ENCODE measurements around the gene MZT2A. TPM values are rescaled to one million over a fixed set of nuclear protein-coding genes. Genes with fewer than 3 reads are reported as not detected.
"Not testable (repeated sequence)": the region's sequence is repeated elsewhere in the genome, so short reads cannot be mapped to it uniquely, and the experiment has no call there.

The MZT2A gene
- total and polyA plus RNA-seq, 5 experiments from 2014 or later = 95.6 to 156 (median 103) TPM

DNA sequence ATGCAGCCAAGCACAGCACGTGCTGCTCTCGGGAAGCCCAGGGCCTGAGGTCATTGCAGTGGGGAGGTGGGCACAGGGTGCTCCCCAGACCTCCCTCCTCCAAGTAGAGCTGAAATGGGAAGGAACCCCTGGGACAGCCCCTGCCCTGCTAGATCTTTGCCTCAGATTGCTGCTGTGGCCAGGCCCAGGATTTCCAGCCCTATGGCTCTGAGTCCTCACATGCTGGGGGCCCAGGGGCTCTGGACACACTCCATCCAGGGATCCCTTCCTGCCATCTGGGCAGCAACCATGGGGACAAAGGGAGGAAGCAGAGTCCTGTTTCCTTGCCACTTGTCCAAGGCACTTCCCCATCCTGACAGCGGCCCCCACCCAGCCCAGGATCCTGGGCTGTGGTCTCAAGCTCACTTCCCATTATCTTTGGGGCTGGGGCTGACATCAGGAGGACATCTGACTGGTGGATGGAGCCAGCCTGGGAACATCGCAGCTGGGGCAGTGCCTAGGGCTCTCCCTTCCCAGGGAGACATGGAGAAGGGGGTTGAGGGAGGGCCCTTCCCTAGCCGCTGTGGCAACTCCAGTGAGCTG is 37.8 kb upstream of the MZT2A start:
- POLR2A ChIA-PET, H3K27me3 Mint-ChIP-seq, H3K36me3 Mint-ChIP-seq, H3K9me3 Mint-ChIP-seq, ATAC-seq: not testable (repeated sequence)
- peak in 1 of 10 donors; percentile 11 for DNase-seq
- Mint-ChIP-seq H3K4me1 (peaks cover 4 to 16% (median 14%) of the 10 kb centered on the region in 4 donors), H3K4me3 (peak overlapping the region in 6 of 10 donors; percentile 41 to 89 (median 77)), H3K27ac (peak overlapping the region in 1 of 10 donors; percentile 69)

DNA sequence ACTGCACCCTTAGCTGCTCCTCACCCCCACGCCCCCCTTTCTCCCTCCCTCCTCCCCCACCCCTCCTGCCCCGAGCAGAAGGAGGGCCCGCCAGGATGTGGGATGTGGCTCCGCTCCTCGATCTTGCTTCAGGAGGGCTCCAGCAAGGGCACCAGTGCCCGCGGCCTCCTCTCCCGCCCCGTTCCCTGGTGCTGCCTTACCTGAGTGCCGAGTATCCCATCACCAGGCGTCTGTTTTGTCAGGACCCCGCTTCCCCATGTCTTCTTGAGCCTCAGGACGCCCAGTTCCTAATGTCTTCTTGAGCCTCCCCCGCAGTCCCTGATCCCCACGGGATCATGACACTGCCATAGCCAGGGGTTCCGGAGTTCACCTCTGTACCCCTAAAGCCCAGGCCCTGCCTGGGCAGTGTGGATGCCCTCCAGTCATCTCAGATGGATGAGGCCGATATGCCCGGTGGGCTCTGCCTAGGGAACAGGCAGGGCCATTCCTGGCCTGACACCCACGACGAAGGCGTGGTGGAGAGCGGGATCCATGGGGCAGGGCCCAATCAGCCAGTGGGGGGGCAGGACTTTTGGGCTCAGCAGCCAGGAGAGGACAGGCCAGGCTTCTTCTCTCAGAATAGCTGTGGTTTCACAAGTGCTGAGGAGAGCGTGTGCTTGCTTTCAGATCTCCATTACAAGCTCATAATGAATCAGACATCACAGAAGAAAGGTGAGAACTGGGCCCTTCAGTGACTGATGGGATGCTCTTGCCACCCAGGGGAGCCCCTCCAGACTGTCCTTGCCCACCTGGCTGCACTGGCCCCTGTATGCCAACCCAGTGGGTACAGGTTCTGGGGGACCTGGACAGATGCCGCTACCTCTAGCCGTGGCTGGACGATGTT is 37.0 kb upstream of the MZT2A start:
- peak; percentile 1 to 4 for ATAC-seq
- H3K36me3 Mint-ChIP-seq, H3K27me3 Mint-ChIP-seq, POLR2A ChIA-PET, H3K9me3 Mint-ChIP-seq: not testable (repeated sequence)
- DNase-seq = peak in 2 of 10 donors; percentile 12 to 15
- peaks cover 4 to 16% (median 14%) of the 10 kb centered on the region in 4 donors for H3K4me1 Mint-ChIP-seq
- peak overlapping the region in 5 of 10 donors; percentile 43 to 85 (median 56) for H3K27ac Mint-ChIP-seq
- H3K4me3 Mint-ChIP-seq = peak overlapping the region; percentile 57 to 89 (median 74)

GRCh38 chr2:131527131-131528001 is 35.2 kb upstream of the MZT2A start, which contains the start of gene CCDC74A:
Gene CCDC74A, plus strand, starts transcription at chr2:131527888. Its CDS starts 83 bp downstream, at chr2:131527971.
- H3K27me3 Mint-ChIP-seq, H3K36me3 Mint-ChIP-seq, H3K9me3 Mint-ChIP-seq, POLR2A ChIA-PET: not testable (repeated sequence)
- Mint-ChIP-seq H3K27ac (peak within 1 kb of the TSS; percentile 10 to 93 (median 83)), H3K4me3 (peak within 1 kb of the TSS; percentile 85 to 93 (median 88)), H3K4me1 (peaks cover 4 to 16% (median 14%) of the 10 kb centered on the region in 4 donors)
- ATAC-seq (peak; percentile 89 to 90), DNase-seq (peak; percentile 64 to 89 (median 74))

DNA sequence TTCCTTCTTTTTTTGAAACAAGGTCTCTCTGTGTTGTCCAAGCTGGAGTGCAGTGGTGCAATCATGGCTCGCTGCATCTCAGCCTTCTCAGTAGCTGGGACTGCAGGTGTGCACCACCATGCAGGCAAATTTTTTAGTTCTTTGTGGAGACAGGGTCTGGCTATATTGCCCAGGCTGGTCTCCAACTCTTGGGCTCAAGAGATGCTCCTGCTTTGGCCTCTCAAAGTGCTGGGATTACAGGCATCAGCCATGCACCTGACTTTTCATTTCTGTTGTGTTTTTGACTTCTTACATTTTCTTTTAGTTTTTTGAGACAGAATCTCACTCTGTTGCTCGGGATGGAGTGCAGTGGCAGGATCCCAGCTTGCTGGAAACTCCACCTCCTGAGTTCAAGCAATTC is 33.1 kb upstream of the MZT2A start:
- H3K4me3 Mint-ChIP-seq, H3K9me3 Mint-ChIP-seq, POLR2A ChIA-PET, H3K27ac Mint-ChIP-seq, DNase-seq, H3K27me3 Mint-ChIP-seq, H3K36me3 Mint-ChIP-seq, ATAC-seq: not testable (repeated sequence)
- H3K4me1 Mint-ChIP-seq = peaks cover 4 to 16% (median 14%) of the 10 kb centered on the region in 4 donors

GRCh38 chr2:131521961-131522781 is 30.0 kb upstream of the MZT2A start:
- DNase-seq (no peak), ATAC-seq (peak in 1 of 2 donors; percentile 16)
- Mint-ChIP-seq H3K27me3 (no peaks in the 10 kb centered on the region), H3K36me3 (peaks cover 0 to 18% (median 0%) of the 10 kb centered on the region in 3 donors), H3K9me3 (no peaks in the 10 kb centered on the region), H3K4me1 (peaks cover 0 to 3% (median 2%) of the 10 kb centered on the region in 4 donors), H3K27ac (peak overlapping the region in 2 of 10 donors; percentile 34 to 40), H3K4me3 (no peak overlapping the region)
- POLR2A ChIA-PET = no interaction called here

- H3K36me3 Mint-ChIP-seq = peaks cover 0 to 21% (median 0%) of the 10 kb centered on the region in 3 donors
Observed at GRCh38 chr2:131521524-131521923, 29.3 kb upstream of the MZT2A start.

DNA sequence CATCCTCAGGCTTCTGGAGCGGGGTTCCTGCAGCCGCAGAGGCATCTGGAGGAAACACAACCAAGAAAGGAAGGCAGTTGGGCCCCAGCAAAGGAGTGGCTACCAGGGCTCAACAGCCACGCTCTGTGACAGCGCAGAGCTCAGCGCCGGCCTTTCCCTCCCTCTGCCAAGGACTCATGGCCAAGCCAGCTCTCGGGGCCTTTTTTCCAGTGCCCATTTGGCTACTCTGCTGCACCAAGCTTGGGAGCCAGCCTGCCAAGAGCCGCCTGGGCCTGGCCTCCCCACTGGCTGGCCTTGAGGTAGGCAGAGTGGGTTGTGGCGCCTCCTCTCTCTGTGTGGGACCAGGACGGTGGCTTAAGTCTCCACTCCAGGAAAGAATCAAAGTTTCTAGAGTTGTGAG is 28.3 kb upstream of the MZT2A start:
- Mint-ChIP-seq H3K4me3 (no peak overlapping the region), H3K27ac (no peak overlapping the region), H3K27me3 (no peaks in the 10 kb centered on the region), H3K9me3 (no peaks in the 10 kb centered on the region), H3K36me3 (peaks cover 0 to 26% (median 0%) of the 10 kb centered on the region in 3 donors), H3K4me1 (peaks cover 0 to 3% (median 0%) of the 10 kb centered on the region in 4 donors)
- DNase-seq = no peak
- no peak for ATAC-seq
- POLR2A ChIA-PET = no interaction called here

More at GRCh38 chr2:131521524-131521923, 29.3 kb upstream of the MZT2A start:
- H3K4me1 Mint-ChIP-seq, H3K9me3 Mint-ChIP-seq, POLR2A ChIA-PET, ATAC-seq, DNase-seq, H3K4me3 Mint-ChIP-seq, H3K27me3 Mint-ChIP-seq: not testable (repeated sequence)
- H3K27ac Mint-ChIP-seq = peak overlapping the region in 2 of 10 donors; percentile 34 to 40

- DNase-seq, H3K9me3 Mint-ChIP-seq, H3K4me3 Mint-ChIP-seq, ATAC-seq, H3K4me1 Mint-ChIP-seq, POLR2A ChIA-PET, H3K27ac Mint-ChIP-seq, H3K27me3 Mint-ChIP-seq: not testable (repeated sequence)
- peaks cover 0 to 26% (median 0%) of the 10 kb centered on the region in 3 donors for H3K36me3 Mint-ChIP-seq
Observed at GRCh38 chr2:131519871-131520470, 27.8 kb upstream of the MZT2A start.

DNA sequence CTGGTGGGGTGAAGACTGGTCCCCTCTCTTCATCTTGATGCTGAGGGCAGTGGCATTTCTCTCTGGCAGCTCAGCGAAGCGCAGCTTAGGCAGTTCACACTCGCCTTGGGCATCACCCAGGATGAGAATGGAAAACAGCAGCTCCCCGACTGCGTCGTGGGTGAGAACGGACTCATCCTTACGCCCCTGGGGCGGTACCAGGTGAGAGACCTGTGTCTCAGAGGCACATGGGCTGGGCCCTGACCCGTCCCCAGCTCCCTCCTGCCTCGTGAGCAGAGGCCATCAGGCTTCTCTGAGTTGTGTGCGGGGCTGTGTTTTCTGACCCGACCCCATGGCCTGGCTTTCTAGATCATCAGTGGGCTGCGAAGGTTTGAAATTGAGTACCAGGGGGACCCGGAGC is 27.3 kb upstream of the MZT2A start:
- ATAC-seq (no peak), DNase-seq (no peak)
- Mint-ChIP-seq H3K27me3 (no peaks in the 10 kb centered on the region), H3K4me3 (no peak overlapping the region), H3K27ac (no peak overlapping the region), H3K36me3 (peaks cover 0 to 28% (median 0%) of the 10 kb centered on the region in 3 donors), H3K9me3 (no peaks in the 10 kb centered on the region), H3K4me1 (peaks cover 0 to 4% (median 2%) of the 10 kb centered on the region in 4 donors)
- POLR2A ChIA-PET = interaction anchor here (0.6 kb wide), 1 partner anchor 25 kb away, joined by 5 read pairs; no protein-coding TSS in a partner anchor

DNA sequence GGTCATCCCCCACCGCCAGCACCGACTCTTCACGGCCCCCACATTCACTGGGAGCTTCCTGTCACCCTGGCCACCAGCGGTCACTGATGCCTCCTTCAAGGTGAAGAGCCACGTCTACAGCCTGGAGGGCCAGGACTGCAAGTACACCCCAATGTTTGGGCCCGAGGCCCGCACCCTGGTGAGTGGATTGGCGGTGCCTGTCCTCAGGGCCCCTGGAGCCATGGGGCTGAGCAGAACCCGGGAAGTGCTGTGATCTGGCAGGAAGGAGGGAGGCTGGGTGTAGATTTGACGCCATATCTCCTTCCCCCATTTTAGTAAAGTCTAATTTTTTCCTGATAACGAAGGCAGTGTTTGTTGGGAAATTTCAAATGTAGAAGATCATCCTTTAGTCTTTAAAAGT is 26.3 kb upstream of the MZT2A start:
- H3K27ac Mint-ChIP-seq, POLR2A ChIA-PET, DNase-seq, H3K4me3 Mint-ChIP-seq, H3K9me3 Mint-ChIP-seq, ATAC-seq, H3K27me3 Mint-ChIP-seq: not testable (repeated sequence)
- H3K36me3 Mint-ChIP-seq = peaks cover 0 to 35% (median 0%) of the 10 kb centered on the region in 3 donors
- peaks cover 0 to 10% (median 2%) of the 10 kb centered on the region in 4 donors for H3K4me1 Mint-ChIP-seq

DNA sequence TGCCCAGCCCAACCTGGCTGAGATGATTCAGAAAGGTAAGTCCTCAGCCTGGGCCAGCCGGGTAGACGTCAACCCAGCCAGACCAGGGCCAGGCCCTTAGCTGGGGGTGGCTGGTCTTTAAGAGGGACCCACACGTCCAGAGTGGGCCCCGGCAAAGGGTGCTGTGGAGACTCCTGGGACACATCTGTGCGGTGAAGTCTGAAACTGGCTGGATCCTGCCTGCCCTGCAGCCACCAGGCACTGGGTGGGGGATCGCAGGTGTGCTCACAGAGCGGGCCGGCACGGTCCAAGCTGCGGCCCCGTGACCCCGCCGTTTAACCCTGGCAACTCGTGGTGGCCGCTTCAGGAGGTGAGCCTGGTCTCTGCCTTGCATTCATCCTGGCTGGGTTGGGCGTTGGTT is 25.7 kb upstream of the MZT2A start:
- ATAC-seq, H3K4me3 Mint-ChIP-seq: not testable (repeated sequence)

More for the DNA sequence above, 25.7 kb upstream of the MZT2A start:
- Mint-ChIP-seq H3K4me1 (peaks cover 0 to 10% (median 2%) of the 10 kb centered on the region in 4 donors), H3K36me3 (peaks cover 0 to 40% (median 0%) of the 10 kb centered on the region in 3 donors), H3K27ac (peak overlapping the region in 1 of 10 donors; percentile 79)
- DNase-seq, POLR2A ChIA-PET, H3K9me3 Mint-ChIP-seq, H3K27me3 Mint-ChIP-seq: not testable (repeated sequence)

All from naive thymus-derived CD8-positive, alpha-beta T cell (primary cell).